ENCODE results near the gene EIF3L. TPM values are rescaled to one million over a fixed set of nuclear protein-coding genes. Genes with fewer than 3 reads are reported as not detected.

The EIF3L gene
- total RNA-seq, 1 donor from 2014 or later = 258 TPM

GRCh38 chr22:37816543-37817180, 32.6 kb upstream of the EIF3L start:
- no peak for DNase-seq (ENCODE audit: low spot score)

GRCh38 chr22:37817705-37818408, 31.4 kb upstream of the EIF3L start:
- DNase-seq (ENCODE audit: low spot score) = peak; percentile 92

- peak; percentile 92 for DNase-seq (ENCODE audit: low spot score)
Observed at GRCh38 chr22:37818409-37819104, 30.7 kb upstream of the EIF3L start.

GRCh38 chr22:37819105-37819433, 30.1 kb upstream of the EIF3L start:
- no peak for DNase-seq (ENCODE audit: low spot score)

GRCh38 chr22:37820350-37820749, 28.9 kb upstream of the EIF3L start:
- DNase-seq (ENCODE audit: low spot score) = no peak

GRCh38 chr22:37822079-37822833, 27.0 kb upstream of the EIF3L start:
- no peak for DNase-seq (ENCODE audit: low spot score)

- DNase-seq (ENCODE audit: low spot score) = no peak
Observed at GRCh38 chr22:37823134-37823985, 25.9 kb upstream of the EIF3L start, which contains the start of gene GALR3. GALR3 (plus strand) TSS chr22:37823382; CDS start chr22:37823407, 25 bp downstream.

GRCh38 chr22:37824674-37825641, 24.3 kb upstream of the EIF3L start:
- DNase-seq (ENCODE audit: low spot score) = no peak

- DNase-seq (ENCODE audit: low spot score) = no peak
Observed at GRCh38 chr22:37827056-37827455, 22.2 kb upstream of the EIF3L start.

- no peak for DNase-seq (ENCODE audit: low spot score)
Observed at GRCh38 chr22:37830093-37830842, 19.0 kb upstream of the EIF3L start.

GRCh38 chr22:37831472-37831871, 17.7 kb upstream of the EIF3L start:
- no peak for DNase-seq (ENCODE audit: low spot score)

GRCh38 chr22:37832022-37832857, 17.0 kb upstream of the EIF3L start:
- no peak for DNase-seq (ENCODE audit: low spot score)

- no peak for DNase-seq (ENCODE audit: low spot score)
Observed at GRCh38 chr22:37842015-37842793, 7.0 kb upstream of the EIF3L start.

- peak; percentile 90 for DNase-seq (ENCODE audit: low spot score)
Observed at GRCh38 chr22:37843741-37844089, 5.5 kb upstream of the EIF3L start.

- DNase-seq (ENCODE audit: low spot score) = no peak
Observed at GRCh38 chr22:37844904-37845329, 4.3 kb upstream of the EIF3L start.

- DNase-seq (ENCODE audit: low spot score) = no peak
Observed at GRCh38 chr22:37846433-37846832, 2.8 kb upstream of the EIF3L start.

- no peak for DNase-seq (ENCODE audit: low spot score)
Observed at GRCh38 chr22:37848587-37849088, 581 bp upstream of the EIF3L start.

Data from mesenteric fat pad (tissue), 1 donor.